Fibroblast of the aortic adventitia (primary cell): ENCODE data around the gene FAS. TPM values are rescaled to one million over a fixed set of nuclear protein-coding genes. Genes with fewer than 3 reads are reported as not detected.
"Not testable (repeated sequence)": the region's sequence is repeated elsewhere in the genome, so short reads cannot be mapped to it uniquely, and the experiment has no call there.

Source experiments
- DNase-seq: peaks from one replicate; pipeline ENCODE4 v3.0.0-alpha.2; 2010; ENCODE audit warnings: low read depth
- H3K4me3 ChIP-seq: 2 replicates; pipeline ENCODE4 v1.5.1; 2011; ENCODE audit warnings: low read depth, mild to moderate bottlenecking, control low read depth, low read length, moderate library complexity
- total RNA-seq: library from RNA; depleted of rRNA; stranded (reverse); fragments of >200 nt; gene quantifications from 2 replicates; pipeline ENCODE4 v1.2.3, GENCODE V29; 2012; ENCODE audit warnings: low replicate concordance
- TF ChIP-seq, protein P1 (sequence below): IDR thresholded peaks from 2 replicates; pipeline ENCODE4 v1.5.1; 2011; ENCODE audit warnings: mild to moderate bottlenecking, low read length, control low read depth, inconsistent platforms; ENCODE audit not compliant: insufficient read depth

Gene FAS
- total RNA-seq, 1 donor, result 61.9 TPM

DNA sequence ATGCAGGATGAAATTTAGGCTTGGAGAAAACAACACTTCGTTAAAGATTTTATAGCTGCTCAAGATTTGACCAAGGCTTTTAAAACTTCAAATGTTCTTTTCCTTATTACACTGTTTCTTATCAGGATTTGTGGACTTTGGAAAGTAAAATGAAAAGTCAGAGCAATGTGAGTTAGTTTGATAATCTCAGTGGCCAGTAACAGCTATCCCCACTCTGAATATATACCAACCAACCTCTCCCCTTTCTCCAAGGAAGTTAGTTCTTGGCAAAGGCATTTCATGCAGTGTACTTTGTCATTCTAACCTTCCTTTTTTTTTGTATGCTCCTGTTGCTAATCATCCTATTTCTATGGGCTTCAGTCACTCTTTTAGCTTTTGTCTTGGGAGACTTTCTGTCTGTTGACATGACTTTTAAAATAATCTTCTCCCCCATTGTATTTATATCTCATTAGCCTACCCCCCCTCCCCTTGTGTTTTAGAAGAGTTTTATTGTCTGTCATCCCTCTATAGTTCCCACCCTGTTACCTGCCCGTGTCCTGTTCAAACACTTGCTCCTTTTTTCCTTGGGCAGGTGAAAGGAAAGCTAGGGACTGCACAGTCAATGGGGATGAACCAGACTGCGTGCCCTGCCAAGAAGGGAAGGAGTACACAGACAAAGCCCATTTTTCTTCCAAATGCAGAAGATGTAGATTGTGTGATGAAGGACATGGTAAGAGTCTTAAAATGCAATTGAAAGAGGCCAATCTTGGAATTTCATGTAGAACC lies 16.7 kb downstream of the FAS start:
- TF ChIP-seq, protein P1, sequence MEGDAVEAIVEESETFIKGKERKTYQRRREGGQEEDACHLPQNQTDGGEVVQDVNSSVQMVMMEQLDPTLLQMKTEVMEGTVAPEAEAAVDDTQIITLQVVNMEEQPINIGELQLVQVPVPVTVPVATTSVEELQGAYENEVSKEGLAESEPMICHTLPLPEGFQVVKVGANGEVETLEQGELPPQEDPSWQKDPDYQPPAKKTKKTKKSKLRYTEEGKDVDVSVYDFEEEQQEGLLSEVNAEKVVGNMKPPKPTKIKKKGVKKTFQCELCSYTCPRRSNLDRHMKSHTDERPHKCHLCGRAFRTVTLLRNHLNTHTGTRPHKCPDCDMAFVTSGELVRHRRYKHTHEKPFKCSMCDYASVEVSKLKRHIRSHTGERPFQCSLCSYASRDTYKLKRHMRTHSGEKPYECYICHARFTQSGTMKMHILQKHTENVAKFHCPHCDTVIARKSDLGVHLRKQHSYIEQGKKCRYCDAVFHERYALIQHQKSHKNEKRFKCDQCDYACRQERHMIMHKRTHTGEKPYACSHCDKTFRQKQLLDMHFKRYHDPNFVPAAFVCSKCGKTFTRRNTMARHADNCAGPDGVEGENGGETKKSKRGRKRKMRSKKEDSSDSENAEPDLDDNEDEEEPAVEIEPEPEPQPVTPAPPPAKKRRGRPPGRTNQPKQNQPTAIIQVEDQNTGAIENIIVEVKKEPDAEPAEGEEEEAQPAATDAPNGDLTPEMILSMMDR, result no peak
- DNase-seq, result no peak
- no peak overlapping the region for H3K4me3 ChIP-seq

DNA sequence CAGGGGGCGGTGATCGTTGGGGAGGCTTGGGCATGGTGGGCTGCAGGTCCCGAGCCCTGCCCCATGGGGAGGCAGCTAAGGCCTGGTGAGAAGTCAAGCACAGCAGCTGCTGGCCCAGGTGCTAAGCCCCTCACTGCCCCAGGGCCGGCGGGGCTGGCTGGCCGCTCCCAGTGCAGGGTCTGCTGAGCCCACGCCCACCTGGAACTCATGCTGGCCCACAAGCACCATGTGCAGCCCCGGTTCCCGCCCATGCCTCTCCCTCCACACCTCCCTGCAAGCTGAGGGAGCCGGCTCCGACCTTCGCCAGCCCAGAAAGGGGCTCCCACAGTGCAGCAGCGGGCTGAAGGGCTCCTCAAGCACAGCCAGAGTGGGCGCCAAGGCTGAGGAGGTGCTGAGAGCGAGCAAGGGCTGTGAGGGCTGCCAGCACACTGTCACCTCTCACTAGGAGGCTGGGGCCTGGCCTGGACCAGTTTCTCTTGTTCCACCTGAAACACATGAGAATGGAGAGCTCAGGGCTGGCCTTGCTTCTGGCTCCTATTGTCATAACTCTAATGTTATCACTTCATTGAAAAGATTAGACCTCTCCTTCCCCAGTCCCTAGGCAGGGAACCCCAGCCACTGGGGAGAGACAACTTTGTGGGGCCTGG lies 28.2 kb downstream of the FAS start:
- not testable (repeated sequence) for DNase-seq, H3K4me3 ChIP-seq

- DNase-seq, result peak; percentile 34
- no peak overlapping the region for H3K4me3 ChIP-seq
- TF ChIP-seq, protein P1, result no peak
These were observed 29.1 kb downstream of the FAS start for GRCh38 chr10:89019569-89020327.

DNA sequence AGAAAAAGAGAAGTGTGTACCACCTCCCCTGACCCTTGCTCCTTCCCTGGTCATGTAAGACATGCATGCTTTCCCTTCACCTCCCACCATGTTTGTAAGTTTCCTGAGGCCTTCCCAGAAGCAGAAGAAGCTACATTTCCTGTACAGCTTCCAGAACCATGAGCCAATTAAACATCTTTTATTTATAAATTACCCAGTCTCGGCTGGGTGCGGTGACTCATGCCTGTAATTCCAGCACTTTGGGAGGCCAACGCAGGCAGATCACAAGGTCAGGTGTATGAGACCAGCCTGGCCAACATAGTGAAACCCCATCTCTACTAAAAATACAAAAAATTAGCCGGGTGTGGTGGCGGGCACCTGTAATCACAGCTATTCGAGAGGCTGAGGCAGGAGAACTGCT lies 30.9 kb downstream of the FAS start:
- H3K4me3 ChIP-seq, DNase-seq: not testable (repeated sequence)

GRCh38 chr10:89022734-89023133 lies 32.1 kb downstream of the FAS start:
- no peak for DNase-seq
- H3K4me3 ChIP-seq, result no peak overlapping the region
- TF ChIP-seq, protein P1, result no peak

DNA sequence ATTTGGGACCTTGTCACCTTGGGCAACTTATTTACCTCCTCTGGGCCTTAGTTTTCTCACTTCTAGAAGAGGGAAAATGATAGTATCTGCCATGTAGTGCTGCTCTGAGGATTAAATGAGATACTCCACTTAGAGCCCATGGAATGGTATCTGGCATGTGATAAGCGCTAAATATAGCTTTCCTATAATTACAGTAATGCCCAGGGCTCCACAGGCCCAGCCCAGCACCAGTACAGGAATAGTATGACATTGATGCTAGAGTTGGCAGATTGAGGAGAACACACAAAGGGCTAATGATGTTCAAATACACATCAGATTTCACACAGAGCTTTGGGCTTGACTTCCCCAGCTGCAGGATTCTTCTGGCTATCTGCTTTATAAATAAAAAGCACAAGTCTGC lies 34.9 kb downstream of the FAS start:
- no peak overlapping the region for H3K4me3 ChIP-seq
- TF ChIP-seq, protein P1, result no peak
- DNase-seq, result no peak

DNA sequence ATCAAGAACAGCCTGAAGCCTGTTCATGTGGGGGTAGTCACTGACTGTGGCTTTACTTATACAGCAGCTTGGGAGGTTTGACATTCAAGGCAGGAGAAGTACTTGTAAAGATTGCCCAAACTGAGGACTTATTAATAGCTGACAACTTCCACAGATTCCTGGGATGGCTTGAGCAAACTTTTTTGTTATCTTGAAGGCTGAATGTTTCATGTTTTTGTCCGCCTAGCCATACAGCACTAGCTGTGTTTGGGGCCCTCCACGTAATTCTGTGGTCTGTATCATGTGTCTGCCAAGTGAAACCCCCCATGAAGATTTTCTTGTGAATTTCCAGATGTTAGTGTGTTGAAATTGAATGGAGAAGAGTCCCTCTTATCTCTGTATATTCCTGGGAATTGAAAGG lies 38.6 kb downstream of the FAS start:
- TF ChIP-seq, protein P1, result no peak
- no peak overlapping the region for H3K4me3 ChIP-seq
- DNase-seq, result peak; percentile 62
